ENCODE measurements around the gene KLK8.
A peak's percentile ranks its signal among the peaks of the same experiment; 100 is the strongest.

KLK8 gene

DNA sequence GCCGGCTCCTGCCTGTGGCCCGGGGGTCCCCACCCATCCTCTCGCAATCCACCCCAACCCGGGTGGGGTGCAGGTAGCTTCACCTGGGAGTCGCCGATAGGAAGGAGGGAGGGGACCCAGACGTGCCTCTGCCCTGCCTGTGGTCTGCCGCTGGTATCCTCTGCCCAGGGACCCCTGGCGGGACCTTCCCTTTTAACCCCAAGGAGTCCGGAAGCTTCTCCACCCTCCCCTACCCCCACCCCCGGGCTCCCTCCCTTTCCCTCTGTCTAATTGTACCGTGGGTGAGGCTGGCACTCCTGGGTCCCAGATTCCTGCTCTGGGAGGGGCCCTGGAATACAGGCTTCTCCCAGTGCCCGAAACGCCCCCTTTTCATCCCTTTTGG is 18.1 kb upstream of the KLK8 start, which contains the start of gene KLK10:
KLK10 (minus strand) TSS at position 166 of the 382 bp plus-strand sequence. CDS start 579 bp downstream, outside the sequence.
- H3K4me3 ChIP-seq: peak within 1 kb of the TSS; percentile 22 to 50 (median 26)
- H3K27ac ChIP-seq: peak within 1 kb of the TSS in 19 of 21 experiments; percentile 29 to 93 (median 75)

DNA sequence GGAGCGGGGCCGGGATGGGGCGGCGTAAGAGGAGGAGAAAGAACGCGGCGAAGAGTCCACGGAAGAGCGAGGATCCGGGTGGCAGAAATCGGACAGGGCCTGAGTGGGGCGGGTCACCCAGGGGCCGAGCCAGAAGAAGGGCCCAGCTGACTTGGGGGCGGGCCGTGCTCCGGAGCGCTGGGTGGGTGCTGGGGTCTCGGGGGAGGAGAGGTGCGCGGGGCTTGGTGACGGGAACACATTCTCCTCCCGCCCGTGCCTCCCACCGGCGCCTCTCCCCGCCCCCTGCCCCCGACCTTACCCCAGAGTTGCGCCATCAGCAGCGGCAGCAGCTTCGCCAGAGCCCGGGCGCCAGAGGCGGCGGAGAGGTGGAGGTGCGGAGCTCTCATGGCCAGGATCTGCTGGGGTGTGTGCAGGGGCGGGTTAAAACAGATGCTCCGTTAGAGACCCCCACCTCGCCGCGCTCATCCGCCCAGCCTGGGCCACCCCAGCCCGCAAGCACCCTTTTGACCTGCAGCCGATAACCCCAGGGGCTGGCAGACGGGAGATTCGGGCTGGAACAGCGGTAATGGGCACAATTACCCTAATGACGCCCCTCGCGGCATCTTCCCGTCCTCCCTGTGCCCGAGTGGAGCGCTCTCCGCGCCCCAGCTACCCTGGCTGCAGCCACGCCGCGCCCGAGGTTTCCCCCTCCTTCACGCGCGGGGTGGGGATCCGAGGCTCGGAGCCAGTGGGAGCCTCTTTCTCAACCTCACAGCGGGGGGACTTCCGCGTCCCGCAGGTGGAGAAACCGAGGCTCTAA is 17.5 kb upstream of the KLK8 start:
- H3K27ac ChIP-seq: peak overlapping the region in 19 of 21 experiments; percentile 29 to 93 (median 75)
- peak overlapping the region; percentile 22 to 50 (median 26) for H3K4me3 ChIP-seq

DNA sequence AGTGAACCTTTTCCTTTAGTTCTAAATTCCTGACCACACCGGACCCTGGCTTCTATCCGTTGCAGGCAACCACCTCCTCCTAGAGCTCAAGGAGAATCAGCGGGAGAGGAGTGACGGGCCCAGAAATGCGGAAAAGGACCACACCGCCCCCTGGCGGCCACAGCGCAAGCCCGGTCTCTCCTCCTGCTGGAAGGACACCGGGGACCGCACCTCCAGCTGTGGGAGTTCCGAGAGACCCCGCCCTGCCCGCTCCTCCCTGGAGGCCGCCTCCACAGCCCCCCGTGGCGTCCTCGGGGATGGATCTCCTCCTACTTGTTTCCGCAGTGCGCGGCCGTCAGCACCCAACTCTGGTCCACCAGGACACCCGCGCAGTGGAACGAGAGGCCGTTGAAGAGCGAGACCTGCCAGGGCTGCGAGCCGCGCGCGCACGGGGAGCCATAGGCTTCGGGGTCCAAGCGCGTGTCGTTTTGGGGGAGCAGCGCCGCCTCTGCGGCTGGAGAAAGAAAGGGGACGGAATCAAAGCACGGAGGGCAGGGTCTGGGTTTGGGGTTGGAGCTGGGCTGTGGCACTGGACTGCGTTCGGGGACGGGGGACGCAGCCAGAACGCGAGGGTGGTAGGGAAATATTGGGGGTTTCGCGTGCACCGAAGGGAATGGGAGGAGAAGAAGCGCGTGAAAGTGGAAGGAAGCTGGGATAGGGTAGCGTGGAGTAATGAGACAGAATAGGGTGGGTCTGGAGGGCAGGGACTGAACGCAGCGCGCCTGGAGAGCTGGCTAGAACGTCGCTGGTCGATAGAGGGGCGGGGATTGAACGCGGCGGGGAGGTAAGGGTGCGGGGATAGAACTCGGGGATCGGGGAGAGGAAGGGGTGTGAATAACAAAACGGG is 15.6 kb upstream of the KLK8 start:
- H3K27ac ChIP-seq: peak overlapping the region in 18 of 21 experiments; percentile 31 to 83 (median 71)
- H3K4me3 ChIP-seq: peak overlapping the region; percentile 13 to 42 (median 35)

DNA sequence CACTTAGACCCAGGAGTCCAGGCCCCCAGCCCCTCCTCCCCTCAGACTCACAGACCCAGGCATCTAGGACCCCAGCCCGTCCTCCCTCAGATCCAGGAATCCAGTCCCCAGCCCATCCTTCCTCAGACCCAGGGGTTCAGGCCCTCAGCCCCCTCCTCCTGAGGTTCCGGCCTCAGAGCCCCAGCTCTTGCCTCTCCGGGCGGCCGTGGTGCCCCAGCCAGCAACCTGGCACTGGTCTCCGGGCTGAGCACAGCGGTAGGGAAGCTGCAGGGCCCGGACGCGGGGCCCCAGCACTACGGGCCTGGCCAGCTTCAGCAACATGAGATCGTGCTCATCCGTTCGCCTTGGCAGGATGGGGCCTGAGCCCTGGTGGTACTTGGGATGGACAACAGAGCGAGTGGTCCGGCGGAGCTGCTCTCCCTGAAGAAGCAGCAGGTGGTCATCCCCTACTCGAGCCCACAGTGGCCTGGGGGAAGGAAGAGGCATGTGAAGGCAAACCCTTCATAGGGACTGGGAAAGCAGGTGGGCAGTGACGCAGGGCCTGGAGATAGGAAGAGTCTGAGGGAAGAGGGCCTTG is 14.4 kb upstream of the KLK8 start:
- Histone ChIP-seq H3K27ac (no peak overlapping the region), H3K4me3 (no peak overlapping the region)

DNA sequence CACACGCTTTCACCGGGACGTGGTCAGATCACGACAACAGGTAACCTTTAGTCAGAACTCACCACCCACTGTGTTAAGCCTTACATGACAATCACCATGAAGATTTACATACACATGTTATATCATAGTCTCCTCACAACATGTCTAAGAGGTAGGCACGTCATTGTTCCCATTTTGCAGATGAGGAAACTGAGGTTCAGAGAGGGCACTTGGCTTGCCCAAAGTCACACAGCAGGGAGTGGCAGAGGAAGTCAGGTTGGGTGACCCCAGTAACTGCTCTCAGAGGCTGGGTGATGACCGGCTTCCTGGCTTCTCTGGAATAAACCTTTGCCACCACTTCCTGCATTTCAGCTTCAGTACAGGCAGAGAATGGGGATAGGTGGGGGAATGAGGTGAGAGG is 12.8 kb upstream of the KLK8 start:
- H3K4me3 ChIP-seq: no peak overlapping the region
- peak overlapping the region in 1 of 21 experiments; percentile 22 for H3K27ac ChIP-seq

DNA sequence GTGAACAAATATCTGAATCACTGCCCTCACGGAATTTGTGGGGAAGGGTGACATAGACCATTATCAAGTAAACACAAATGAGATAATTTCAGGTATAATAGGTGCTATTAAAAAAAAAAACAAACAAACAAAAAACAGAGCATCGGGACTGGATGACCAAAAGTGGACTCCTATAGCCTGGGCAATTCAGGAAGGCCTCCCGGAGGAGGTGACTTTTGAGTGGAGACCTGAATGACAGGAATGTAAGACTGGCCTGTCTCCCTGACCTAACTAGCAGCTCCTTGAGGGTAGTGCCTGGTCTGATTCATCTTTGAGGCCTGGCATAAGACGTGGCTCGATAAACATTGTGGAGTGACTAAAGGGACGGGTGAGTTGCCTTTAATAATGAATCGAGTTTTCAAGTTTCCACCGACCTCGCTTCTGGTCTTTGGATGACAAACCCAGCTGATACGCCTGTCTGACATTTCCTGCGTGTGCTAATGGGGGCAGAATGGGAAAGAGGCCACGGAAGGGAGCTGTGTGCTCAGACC is 11.3 kb upstream of the KLK8 start:
- H3K4me3 ChIP-seq: no peak overlapping the region
- H3K27ac ChIP-seq: no peak overlapping the region

DNA sequence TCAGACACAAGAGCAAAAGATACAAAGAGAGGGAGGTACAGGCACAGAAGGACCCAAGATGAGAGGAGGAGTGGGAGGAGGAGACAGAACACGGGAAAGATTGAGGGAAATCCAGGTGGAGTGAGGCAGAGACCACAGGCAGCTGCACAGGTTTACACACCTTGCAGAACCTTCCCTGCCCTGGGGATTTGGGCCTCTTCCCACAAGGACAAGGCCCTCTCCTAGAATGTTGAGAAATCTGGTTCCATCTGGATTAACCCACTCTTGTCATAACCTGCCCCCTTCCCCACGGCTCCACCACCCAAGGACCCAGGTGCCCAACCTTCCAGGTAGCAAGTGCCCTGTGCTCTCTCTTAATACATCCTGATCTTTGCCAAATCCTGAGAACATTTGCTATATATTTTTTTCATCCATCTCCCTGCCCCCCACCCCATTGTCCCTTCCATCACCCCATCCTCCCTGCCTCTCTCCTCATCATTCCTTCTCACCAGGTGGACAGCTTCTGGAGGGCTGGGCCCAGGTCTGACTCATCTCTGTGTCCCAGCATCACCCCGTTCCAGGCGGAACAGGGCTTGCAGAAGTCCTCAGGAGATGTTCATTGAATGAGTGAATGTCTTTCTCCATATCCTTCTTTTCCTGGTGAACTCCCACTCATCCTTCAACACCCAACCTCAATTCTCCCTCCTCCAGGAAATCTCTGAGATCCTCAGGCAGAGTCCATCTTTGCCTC is 8.8 kb upstream of the KLK8 start:
- Histone ChIP-seq H3K27ac (peak overlapping the region in 13 of 21 experiments; percentile 20 to 71 (median 55)), H3K4me3 (no peak overlapping the region)

DNA sequence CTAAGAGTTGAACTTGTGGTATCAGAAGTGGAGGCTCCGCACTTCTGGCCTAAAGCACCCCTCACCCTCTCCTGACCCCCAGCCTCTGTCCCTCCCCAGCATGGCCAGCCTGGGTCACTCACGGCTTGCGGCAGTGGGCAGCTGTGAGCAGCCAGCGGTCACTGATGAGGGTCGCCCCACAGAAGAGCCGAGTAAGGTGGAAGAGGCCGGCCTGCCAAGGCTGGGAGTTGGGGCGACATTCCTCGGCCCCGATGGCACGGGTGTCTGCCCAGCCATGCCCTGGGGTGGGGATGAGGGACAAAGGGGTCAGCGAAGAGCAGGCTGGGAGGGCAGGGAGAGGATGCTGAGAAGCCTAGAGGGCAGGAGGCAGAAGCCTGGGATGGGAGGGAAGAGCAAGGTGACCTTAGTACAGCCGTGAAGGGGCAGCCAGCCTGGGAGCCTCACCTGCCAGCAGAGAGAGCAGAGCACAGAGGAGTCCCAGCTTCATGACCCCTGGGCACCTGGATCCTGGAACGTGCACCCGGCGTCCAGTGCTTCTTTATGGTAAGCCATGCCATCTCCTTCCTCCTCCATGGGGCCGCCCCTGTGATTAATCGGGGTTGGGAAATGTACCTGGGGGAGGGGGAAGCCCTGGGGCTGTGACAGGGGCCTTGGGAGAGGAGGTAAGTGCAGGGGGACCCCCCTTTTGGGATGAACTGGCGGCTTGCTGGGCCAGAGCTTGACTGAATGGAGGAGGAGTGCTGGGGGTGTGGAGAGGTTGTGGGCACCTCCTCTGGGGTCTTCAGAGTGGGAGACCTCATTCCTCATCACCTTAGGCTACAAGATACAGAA is 7.9 kb upstream of the KLK8 start:
- Histone ChIP-seq H3K27ac (peak overlapping the region in 14 of 21 experiments; percentile 20 to 71 (median 52)), H3K4me3 (no peak overlapping the region)

DNA sequence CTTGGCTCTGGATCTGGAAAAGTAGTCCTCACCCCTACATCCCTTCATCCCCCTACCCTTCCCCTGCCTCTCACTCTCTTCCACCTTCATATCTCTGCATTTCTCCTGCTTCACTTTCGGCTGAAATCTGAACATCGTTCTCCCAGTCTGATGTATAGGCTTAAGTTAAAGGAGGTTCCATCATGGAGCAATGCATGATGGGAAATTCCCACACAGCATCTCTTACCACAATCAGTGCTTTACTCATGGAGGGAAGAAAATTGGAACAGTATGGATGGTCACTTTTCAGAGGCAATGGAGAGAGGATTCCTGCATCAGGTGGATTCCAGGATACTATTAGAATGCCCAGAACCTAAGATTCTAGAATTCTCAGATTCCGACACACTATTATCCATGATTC is 6.1 kb upstream of the KLK8 start:
- H3K4me3 ChIP-seq: no peak overlapping the region
- no peak overlapping the region for H3K27ac ChIP-seq

DNA sequence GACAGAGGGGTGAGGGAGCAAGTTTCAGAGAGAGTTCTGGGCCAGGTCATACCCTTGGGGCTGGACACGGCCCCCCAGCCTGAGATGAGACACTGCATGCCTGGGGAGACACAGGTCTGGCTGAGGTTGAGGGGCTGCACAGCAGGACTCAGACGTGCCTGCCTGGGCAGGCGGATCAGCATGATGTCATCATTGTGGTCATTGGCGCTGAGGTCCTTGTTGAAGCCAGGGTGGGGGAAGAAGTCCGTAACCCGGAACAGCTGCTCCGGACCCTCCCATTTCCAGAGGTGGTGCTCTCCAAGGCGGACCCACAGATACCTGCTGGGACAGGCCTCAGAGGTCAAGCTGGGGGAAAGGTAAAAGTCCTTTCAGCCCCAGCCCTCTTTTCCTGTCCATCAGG is 5.0 kb upstream of the KLK8 start:
- Histone ChIP-seq H3K4me3 (no peak overlapping the region), H3K27ac (no peak overlapping the region)

DNA sequence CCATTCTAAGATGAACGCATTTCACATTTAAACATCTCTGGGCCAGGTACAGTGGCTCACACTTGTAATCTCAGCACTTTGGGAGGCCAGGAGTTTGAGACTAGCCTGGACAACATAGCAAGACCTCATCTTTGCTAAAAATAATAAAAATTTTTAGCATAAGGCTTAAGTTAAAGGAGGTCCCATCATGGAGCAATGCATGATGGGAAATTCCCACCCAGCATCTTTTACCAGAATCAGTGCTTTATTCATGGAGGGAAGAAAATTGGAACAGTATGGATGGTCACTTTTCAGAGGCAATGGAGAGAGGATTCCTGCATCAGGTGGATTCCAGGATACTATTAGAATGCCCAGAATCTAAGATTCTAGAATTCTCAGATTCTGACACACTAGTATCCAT is 3.8 kb upstream of the KLK8 start:
- Histone ChIP-seq H3K4me3 (no peak overlapping the region), H3K27ac (no peak overlapping the region)

DNA sequence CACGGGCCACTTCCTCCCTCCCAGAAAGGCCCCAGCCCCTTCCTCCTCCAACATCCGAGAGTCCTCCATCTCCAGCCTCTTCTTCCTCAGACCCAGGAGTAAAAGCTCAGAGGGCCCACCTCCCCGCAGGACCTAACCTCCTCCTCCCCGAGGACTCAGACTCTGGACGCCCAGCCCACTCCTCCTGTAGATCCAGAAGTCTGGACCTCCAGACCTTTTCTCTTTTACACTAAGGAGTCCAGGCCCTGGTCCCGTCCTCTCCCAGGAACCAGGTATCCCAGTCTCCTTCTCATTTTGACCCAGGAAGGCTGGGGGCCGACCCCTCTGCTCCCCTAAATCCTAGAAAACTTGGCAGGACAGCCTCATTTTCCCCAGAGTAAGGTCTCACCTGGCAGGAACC is 1.9 kb upstream of the KLK8 start:
- H3K27ac ChIP-seq: peak overlapping the region in 1 of 21 experiments; percentile 10
- H3K4me3 ChIP-seq: no peak overlapping the region

DNA sequence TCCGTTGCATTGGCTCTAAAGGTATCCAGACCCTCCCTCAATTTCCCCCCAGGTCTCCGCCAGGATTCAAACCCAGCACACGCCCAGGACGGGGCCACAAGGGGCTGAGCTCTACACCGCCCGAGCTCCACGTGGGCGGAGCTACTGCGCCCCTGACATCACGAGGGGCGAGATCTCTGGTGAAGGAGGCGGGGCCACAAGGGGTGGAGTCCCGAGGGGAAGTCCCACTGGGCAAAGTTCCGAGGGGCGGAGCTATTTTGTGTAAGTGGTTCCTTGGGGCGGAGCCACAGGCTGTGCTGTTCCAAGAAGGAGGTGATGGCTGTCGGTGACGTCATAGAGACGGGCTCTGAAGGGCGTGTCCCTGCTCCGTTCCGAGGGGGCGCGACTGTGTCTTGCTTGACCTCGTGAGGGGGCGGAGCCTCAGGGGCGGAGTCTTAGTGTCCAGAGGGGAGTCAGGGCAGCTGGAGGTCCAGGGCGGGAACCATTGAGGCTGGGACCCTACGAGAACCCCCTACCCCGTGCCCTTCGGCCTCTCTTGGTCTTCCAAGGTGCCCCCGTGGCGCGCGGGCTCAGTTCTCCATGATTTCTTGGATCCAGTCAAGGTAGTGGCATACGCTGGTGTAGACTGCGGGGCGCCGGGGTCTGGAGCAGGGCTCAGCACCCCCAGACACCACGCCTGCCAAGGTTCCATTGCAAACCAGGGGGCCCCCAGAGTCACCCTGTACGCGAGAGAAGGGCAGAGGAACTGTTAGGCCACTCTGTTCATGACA is 1.3 kb upstream of the KLK8 start:
- Histone ChIP-seq H3K4me3 (peak overlapping the region in 1 of 7 experiments; percentile 32), H3K27ac (peak overlapping the region in 14 of 21 experiments; percentile 10 to 85 (median 74))

DNA sequence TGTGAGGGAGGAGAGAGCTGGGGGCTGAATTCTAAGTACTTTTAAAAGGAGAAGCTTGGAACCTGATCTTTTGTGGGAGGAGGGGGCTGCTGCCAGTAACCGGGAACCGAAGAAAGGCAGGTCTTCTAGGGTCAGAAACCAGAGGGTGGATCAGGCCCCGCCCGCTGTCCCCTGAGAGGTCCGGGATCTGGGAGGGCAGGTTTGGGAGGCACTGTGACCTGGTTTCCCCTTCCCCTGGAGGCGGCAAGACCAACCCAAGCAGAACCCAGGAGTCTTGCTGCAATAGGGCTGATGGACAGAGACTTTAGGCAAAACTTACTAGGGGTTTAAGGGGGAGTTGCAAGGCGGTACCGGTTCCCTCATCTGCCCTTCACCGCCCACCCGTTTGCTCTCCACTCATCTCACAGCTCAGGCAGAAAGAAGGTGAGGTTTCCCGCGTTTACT is 707 bp upstream of the KLK8 start:
- Histone ChIP-seq H3K27ac (peak overlapping the region in 19 of 21 experiments; percentile 13 to 85 (median 71)), H3K4me3 (peak overlapping the region in 1 of 7 experiments; percentile 32)

DNA sequence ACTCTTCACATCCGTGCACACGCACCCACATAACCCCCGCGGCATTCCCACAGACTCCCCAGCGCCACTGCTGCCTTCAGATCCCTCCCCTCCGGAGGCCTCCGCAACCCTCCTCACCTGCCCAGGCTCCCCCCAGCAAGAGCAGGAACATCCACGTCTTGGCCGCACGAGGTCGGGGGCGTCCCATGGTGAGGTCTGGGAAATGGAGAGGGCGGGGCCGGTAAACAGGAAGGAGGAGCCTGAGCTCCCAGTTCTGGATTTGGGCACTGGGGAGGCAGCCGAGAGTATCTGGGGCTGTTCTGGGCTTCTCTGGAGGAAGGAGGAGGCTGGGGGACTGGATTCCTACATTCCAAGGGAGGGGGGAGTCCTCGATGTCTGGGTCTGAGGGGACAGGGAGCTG is 423 bp downstream of the KLK8 start:
- H3K4me3 ChIP-seq: peak overlapping the region; percentile 3 to 38 (median 25)

DNA sequence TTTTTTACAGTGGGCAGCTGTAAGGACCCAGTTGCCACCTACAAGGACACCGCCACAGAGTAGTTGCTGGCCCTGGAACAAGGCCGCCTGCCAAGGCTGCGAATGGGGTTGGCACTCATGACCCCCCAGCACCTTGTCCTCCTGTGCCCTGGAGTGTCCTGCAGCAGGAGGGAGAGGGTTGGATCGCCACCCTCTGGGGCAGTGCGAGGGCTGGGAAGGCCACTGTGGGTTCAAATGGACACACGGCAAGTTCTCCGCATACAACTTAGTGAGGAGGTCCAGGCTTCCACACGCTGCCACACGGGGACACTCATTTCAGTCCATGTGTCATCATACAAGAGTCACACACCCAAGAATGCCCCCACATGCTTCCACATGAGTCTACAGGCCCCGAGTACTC is 978 bp downstream of the KLK8 start:
- H3K27ac ChIP-seq: peak overlapping the region in 14 of 21 experiments; percentile 13 to 85 (median 74)
- H3K4me3 ChIP-seq: peak overlapping the region; percentile 3 to 38 (median 25)

More for the DNA sequence above, 423 bp downstream of the KLK8 start:
- H3K27ac ChIP-seq: peak overlapping the region in 18 of 21 experiments; percentile 1 to 85 (median 71)

DNA sequence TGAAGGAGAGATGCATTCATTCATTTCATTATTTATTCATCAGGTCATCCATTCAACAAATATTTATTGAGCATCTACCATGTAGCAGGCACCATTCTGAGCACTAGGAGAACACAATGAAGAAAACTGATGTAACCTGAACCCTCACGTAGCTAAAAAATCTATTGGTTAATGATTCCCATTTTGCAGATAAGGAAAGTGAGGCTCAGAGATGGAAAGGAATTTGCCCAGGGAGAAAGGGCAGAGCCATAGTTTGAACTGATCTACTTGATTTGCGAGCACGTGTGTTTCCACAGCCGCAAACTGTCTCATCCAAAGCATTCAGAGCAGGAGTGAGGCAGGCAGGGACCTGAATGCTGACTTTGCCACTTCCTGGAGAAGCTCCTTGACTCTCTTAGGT is 2.7 kb downstream of the KLK8 start:
- no peak overlapping the region for H3K4me3 ChIP-seq
- no peak overlapping the region for H3K27ac ChIP-seq

Measured in skin epidermis (tissue), 12 donors.